ENCODE results near the gene SGK2.

Gene SGK2

GRCh38 chr20:43535370-43536004 is 23.3 kb upstream of the SGK2 start:
- no peak for TF ChIP-seq CTCF (IDR thresholded peaks at IDR 0.05; ENCODE audit: low read depth, low read length, missing control alignments)
- H3K4me3 ChIP-seq (ENCODE audit: low read depth, low read length), result no peak overlapping the region
- no peak for DNase-seq (ENCODE audit: low read depth)
- in situ Hi-C loops (cut with HindIII; ENCODE audit: low sequenced_read_pairs), result no loop called here

GRCh38 chr20:43536041-43536816 is 22.6 kb upstream of the SGK2 start:
- in situ Hi-C loops (cut with HindIII; ENCODE audit: low sequenced_read_pairs), result no loop called here
- TF ChIP-seq CTCF (IDR thresholded peaks at IDR 0.05; ENCODE audit: low read depth, low read length, missing control alignments), result no peak

GRCh38 chr20:43536817-43537440 is 21.9 kb upstream of the SGK2 start:
- no peak overlapping the region for H3K4me3 ChIP-seq (ENCODE audit: low read depth, low read length)
- in situ Hi-C loops (cut with HindIII; ENCODE audit: low sequenced_read_pairs), result no loop called here
- TF ChIP-seq CTCF (IDR thresholded peaks at IDR 0.05; ENCODE audit: low read depth, low read length, missing control alignments), result no peak
- no peak for DNase-seq (ENCODE audit: low read depth)

More at GRCh38 chr20:43536041-43536816, 22.6 kb upstream of the SGK2 start:
- DNase-seq (ENCODE audit: low read depth), result no peak
- no peak overlapping the region for H3K4me3 ChIP-seq (ENCODE audit: low read depth, low read length)

- TF ChIP-seq CTCF (IDR thresholded peaks at IDR 0.05; ENCODE audit: low read depth, low read length, missing control alignments), result peak; percentile 96
- peak; percentile 23 for DNase-seq (ENCODE audit: low read depth)
- in situ Hi-C loops (cut with HindIII; ENCODE audit: low sequenced_read_pairs), result no loop called here
- H3K4me3 ChIP-seq (ENCODE audit: low read depth, low read length), result no peak overlapping the region
Observed at GRCh38 chr20:43537921-43538877, 20.6 kb upstream of the SGK2 start.

GRCh38 chr20:43538878-43539700 is 19.7 kb upstream of the SGK2 start:
- no peak for TF ChIP-seq CTCF (IDR thresholded peaks at IDR 0.05; ENCODE audit: low read depth, low read length, missing control alignments)
- DNase-seq (ENCODE audit: low read depth), result no peak
- no peak overlapping the region for H3K4me3 ChIP-seq (ENCODE audit: low read depth, low read length)
- in situ Hi-C loops (cut with HindIII; ENCODE audit: low sequenced_read_pairs), result no loop called here

Measured in astrocyte of the cerebellum (primary cell).